DMS79 (cell line): ENCODE data around the gene OTOG.

Experiments
- DNase-seq: peaks from one replicate; lab custom pipeline; 2025; lab: John Stamatoyannopoulos, UW

OTOG gene

DNA sequence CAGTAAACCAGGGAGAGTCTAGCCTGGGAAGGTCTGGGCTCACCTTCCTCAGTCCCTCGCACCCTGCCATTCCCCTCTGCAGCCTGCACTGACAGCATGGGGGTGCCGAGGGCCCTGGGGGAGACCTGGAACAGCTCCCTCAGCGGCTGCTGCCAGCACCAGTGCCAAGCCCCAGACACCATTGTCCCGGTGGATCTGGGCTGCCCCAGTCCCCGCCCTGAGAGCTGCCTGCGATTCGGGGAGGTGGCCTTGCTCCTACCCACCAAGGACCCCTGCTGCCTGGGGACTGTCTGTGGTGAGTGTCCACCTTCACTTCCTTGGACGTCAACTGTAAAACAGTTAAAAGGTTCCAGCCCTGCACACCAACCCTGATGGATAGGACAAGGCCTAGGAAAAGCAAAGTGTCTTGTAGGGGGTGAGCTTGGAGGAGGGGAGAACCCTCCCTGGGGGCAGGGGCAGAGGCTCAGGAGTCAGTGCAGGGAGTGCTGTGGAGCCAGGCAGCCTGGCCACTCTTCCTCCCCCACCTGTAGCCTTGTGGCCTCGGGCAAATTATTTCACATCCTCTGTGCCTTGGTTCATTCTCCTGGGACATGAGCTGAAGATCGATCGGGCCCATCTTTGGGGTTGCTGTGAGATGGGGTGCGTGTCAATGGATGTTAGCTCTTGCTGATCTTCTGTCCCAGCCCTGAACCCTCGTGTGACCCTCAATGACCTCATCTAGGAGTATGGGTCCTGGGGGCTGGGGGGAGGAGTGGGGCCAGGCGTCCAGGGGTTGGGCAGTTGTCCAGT is 87.1 kb downstream of the OTOG start:
- DNase-seq: no peak

DNA sequence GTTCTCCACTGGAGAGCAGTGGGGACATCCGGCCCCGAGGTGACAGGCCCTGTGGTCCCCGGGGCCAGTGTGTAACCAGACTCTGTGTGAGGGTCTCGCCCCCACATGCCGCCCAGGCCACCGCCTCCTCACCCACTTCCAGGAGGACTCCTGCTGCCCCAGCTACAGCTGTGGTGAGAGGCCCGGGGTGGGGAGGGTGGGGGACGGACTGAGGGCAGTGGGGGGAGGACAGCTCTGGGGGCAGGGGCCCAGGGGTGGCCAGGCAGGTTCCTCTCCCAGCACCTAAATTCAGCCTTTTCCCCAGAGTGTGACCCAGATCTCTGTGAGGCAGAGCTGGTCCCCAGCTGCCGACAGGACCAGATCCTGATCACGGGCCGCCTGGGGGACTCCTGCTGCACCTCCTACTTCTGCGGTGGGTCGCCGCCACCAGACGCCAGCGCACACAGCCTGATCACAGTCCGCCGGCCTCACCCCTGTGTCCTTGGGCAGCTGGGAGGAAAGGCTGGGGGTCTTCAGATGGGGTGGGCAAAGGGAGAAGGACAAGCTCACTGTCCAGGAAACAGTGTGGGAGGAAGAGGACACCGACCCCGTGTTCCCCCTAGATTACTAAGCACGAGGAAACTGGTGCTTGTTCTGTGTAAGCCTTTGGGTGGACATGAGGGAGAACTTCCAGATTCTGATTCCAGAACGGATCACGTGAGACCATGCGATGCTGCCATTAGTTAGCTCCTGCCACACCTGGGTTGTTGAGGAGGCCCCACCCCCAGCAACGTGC is 87.9 kb downstream of the OTOG start:
- DNase-seq: no peak

DNA sequence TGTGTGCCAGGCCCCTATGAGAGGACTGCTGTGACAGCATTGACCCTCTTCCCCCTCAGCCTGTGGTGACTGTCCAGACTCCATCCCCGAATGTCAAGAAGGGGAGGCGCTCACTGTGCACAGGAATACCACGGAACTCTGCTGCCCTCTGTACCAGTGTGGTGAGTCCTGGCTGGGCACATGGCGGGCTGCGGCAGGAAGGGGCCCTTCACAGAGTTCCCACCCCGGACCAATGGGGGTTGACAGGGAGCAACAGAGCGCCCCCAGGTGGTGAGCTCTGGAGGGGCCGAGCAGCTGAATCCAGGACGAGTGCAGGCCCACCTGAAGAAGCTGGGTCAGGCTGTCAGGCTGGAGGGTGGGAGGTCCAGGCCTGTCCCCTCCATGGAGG is 88.5 kb downstream of the OTOG start:
- DNase-seq: no peak

DNA sequence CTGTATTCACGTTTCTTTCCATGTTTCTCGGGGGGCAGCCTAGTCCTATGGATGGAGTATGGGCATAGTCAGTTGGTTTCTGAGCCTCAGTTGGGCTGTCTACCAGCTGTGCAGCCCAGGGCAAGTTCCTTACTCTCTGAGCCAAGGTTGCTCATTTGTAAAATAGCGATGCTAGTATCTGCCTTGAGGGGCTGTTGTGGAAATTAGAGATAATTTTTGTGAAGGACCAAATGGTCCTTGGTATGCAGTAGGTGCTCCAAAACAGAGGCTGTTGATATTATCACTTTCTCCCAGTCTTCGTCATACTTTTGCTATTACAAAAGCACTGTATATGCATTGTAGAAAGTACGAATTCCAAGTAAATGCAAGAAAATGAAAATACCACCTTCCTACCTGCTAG is 89.7 kb downstream of the OTOG start:
- no peak for DNase-seq

DNA sequence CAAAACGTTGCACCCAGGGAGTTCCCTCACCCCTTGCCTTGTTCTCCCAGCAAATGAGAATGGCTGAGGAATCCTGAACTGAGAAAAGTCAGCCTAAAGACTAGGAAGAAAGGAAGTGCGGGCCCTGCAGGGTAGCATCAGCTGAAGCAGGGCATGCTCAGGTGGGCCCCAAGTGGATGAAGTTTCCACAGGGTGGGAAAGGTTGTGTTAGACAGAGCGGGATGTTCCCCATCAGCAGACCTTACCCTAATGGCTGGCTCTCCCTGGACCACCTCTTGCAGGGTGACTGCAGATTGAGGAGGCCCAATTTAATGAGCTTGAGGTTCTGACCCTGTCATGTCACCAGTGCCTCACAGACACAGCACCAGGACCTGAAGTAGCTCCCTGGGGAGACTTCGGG is 90.8 kb downstream of the OTOG start:
- no peak for DNase-seq

DNA sequence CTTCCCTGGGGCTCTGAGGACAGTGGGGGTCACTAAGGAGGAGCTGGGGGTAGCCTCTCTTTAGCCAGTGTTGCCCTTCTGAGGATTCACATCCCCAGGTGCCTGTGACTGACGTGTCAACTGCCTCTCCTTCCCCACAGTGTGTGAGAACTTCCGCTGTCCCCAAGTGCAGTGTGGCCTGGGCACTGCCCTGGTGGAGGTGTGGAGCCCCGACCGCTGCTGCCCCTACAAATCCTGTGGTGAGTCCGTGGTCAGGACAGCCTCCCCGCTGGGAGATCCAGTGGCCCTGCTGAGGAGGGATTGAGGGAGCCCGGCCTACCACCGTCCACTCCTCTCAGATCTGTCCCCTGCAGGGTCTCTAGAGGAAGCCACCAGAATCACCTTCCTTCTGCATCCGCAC is 91.3 kb downstream of the OTOG start:
- no peak for DNase-seq

DNA sequence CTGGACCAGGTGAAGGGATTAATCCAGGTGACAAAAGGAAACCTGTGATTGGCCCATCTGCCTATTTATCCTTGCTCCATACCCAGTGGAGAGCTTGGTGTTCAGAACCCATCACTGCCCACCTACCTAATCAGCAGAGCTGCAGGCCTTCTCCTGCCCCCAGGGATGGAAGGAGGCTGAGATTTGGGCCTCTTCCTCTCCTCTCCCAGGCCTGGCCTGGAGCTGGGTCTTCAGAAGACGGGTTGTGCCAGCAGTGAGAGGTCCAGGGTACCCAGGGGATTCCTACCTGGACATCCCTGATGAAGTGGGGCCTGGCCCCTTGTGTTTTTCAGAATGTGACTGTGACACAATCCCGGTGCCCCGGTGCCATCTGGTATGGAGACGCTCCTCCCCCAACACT is 92.0 kb downstream of the OTOG start:
- no peak for DNase-seq

DNA sequence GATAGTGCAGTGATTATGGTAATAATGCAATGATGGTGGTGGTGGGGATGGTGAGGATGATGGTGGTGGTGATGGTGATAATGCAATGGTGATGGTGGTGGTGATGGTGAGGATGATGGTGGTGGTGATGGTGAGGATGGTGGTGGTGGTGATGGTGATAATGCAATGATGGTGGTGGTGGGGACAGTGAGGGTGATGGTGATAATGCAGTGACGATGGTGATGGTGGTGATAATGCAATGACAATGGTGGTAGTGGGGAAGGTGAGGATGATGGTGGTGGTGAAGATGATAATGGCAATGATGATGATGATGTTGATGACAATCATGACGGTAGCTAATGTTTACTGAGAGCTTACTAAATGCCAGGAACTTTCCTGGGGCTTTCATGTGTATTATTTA is 92.7 kb downstream of the OTOG start:
- DNase-seq: no peak

DNA sequence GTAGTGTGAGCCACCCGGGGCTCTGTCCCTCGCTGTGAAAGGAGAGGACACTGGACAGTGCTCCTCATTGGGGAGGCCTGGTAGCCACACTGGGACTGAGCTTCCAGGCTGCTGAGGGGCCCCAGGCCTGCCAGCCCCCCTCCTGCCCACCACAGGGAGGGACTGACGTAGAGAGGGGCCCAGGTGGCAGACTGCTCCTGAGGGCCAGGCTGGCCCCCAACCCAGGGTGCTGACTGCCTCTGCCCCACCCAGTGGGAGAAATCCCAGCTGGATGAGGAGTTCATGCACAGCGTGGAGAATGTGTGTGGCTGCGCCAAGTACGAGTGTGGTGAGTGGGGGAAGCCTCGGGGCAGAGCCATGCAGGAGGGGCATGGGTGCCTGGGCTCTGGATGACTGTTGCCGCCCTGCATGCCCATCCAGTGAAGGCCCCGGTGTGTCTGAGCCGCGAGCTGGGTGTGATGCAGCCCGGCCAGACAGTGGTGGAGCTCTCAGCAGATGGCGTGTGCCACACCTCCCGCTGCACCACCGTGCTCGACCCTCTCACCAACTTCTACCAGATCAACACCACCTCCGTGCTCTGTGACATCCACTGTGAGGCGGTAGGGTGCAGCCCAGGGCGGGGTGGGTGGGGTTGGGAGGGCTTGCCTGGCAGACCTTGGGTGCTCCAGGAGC is 93.6 kb downstream of the OTOG start:
- DNase-seq: no peak

DNA sequence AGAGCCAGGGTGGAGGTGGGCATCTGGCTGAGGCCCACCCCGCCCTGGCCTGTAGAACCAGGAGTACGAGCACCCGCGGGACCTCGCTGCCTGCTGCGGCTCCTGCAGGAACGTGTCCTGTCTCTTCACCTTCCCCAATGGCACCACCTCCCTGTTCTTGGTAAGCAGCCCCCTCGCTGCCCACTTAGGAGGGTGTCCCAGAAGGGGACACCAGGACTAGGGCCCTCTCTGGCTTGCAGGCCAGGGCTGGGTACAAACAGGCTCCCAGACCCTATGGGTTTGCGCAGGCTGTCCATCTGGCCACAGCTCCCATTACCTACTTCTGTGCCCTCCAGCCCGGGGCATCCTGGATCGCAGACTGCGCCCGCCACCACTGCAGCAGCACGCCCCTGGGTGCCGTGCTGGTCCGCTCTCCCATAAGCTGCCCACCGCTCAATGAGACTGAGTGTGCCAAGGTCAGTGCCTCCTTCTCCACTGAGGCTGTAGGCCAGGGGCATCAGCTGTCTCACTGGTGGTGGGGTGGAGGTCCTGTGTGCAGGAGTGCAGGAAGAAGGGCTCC is 94.8 kb downstream of the OTOG start:
- no peak for DNase-seq

DNA sequence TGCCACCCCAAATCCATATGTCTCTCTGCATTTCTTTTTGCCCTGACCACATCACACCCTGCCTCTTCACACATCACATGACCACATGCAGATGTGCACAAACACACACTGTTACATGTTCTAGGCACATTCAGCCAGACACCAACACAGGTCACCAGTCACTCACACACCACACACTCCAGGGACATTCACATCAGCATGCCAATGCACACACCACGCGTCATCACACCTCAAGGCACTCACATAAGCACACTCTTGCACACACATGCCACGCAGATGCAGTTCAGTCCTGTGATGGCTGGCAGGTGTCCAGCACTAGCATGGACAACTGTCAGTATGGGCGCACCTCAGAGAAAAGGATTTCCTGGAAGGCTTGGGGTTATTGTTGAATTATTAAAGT is 95.3 kb downstream of the OTOG start:
- DNase-seq: no peak

DNA sequence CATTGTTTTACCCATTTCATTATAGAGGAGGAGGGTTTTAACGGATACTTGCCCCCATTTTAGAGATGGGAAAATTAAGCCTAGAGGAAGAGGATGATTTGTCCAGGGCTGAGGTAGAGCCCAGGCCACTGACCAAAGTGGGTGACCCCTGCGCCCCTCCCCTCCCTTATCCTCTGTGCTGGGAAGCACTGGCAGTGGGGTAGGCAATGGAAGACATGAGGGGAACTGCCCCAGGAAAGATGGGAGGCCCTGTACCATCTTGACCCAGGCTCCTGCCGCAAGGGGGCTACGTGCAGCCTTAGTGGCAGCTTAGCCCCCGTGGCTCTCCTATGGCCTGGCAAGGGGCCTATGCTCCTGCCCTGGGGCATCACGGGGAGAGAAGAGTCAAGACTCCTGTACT is 95.9 kb downstream of the OTOG start:
- no peak for DNase-seq

DNA sequence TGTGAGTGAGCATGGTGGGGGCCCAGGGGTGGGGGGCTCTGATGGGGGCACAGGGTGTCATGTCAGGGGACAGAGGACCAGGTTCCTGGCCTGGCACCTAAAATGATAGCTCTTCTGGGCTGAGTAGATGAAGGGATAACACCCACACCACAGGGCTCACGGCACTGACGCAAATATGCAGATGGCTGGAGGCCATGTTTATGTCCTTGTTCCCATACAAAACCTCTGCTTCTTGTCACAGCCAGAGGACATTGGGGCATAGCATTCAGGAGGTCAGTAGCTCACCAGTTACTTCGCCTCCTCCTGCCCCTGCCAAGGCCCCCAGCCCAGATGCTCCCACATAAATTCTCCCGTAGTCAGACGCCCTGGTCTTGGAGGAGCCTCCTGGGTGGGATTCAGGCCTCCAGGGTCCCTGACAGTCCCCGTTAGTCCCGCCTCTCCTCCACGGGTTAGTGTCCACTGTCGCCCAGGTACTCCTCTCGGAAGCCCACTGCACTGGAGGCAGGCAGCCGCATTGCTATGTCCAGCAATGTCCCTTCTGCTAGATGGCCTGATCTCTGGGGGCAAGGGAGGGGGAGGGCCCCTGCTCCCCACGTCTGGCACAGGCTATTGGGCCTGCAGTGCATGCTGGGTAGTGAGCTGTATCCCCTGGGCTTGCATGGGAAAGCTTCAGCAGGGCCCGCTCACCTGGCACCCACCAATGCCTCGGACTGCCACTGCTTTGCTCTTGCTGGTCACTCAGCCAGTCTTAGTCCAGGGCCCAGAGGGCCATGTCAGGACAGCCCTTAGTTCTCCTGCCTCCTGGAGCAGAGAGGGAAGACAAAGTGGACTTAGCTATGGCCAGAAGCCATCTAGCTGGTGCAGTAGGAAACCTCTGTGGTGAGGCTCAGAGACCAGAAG is 96.7 kb downstream of the OTOG start:
- DNase-seq: no peak

DNA sequence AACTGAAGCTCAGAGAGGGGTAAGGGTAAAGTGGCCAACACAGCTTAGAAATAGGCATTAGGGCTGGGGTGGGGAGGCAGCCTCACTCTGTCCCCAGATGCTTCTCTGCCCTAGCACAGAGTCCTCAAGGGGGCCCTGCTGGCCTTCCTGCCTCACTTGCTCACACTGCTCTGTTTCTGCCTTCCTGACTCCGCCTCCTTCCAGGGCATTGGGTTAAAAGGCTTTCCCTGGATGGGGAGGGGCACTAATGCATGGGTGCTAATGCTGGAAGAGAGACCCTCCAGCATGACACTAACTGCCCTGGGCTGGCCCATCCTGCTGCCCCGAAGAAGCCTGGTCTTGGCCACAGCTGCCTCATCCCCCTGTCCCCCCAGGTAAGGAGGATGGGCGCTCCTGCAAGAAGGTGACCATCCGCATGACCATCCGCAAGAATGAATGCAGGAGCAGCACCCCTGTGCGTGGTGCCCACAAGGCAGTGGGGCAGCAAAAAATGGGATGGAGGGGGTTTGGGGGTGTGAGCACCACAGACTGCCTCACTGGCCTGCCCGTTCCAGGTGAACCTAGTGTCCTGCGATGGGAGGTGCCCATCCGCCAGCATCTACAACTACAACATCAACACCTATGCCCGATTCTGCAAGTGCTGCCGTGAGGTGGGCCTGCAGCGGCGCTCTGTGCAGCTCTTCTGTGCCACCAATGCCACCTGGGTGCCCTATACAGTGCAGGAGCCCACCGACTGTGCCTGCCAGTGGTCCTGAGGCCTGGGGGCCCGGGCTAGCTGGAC is 98.3 kb downstream of the OTOG start:
- DNase-seq: no peak

DNA sequence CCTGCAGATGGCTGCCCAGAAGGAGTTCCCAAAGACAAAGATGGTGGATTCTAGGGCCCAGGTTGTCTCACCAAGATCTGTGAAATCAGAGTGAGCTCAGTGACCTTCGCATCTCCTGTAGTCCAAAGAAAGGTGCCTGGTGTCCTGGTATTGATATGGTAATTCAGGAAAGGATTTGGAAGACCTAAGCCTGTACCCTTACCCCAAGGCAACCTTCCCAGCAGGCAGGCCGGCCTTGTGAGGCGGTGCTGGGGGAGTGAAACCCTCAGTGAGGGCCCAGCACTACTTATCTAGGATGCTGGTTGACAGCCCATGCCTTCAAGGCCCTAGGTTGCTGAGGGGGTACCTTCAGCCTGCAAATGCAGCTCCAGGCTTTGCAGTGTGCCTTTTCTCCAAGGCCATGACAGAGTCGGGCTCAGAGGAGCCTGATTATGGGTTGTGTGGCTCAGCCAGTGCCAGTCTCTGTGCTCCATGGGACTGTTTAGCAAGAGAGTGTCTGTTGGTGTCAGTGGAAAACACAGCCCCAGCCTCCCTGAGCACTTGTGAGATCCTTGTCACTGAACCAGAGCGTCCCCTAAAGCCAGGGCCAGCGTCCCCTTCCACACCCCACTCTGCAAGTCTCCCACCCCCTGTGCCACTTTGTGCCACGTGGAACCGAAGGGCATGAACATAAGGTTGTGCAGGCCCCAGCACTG is 99.5 kb downstream of the OTOG start:
- DNase-seq: no peak

DNA sequence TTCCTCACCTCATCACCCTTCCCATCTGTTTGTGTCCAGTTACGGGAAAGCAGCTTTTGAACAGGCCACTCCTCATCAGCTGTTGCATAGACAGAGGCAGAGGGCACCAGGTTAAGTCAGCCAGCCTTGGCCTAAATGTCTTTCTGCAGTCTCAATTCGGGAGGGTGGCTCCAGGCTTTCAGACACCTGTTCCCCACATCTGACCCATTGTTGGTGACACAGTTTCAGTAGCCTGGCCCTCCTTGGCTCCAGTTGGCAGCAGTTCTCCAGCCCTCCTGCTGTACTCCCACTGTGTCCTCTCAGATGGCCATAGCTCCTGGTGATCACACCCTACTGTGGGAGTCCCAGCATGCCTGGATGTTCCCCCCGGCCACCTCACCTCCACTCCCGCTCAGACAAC is 101.5 kb downstream of the OTOG start:
- no peak for DNase-seq

DNA sequence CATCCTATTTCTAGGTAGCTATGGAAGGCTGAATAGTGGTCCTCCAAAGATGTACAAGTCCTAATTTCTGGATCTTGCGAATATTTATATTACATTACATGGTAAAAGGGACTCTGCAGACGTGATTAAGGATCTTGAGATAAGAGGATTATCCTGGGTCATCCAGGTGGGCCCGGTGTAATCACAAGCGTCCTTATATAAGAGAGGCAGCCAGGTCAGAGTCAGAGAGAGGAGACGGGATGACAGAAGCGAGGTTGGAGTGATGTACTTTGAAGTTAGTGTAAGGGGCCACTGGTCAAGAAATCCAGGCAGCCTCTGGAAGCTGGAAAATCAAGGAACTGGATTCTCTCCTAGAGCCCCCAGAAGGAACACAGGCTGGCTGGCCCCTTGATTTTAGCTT is 102.2 kb downstream of the OTOG start:
- DNase-seq: no peak

DNA sequence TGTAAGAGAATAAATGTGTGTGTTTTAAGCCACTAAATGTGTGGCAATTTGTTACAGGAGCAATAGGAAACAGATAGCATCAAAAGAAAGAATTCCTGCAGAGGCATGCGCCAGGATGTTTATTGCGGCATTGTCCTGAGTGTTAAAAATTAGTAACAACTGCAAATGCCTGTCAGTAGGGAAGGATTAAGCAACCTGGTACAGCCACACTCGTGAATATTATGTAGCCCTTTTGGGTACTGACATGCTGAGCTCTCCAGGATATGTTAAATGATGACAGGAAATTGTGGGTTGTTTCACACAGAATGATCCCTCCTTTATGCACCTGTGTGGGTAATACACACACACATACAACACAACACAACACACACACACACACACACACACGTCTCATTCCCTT is 102.6 kb downstream of the OTOG start:
- no peak for DNase-seq

DNA sequence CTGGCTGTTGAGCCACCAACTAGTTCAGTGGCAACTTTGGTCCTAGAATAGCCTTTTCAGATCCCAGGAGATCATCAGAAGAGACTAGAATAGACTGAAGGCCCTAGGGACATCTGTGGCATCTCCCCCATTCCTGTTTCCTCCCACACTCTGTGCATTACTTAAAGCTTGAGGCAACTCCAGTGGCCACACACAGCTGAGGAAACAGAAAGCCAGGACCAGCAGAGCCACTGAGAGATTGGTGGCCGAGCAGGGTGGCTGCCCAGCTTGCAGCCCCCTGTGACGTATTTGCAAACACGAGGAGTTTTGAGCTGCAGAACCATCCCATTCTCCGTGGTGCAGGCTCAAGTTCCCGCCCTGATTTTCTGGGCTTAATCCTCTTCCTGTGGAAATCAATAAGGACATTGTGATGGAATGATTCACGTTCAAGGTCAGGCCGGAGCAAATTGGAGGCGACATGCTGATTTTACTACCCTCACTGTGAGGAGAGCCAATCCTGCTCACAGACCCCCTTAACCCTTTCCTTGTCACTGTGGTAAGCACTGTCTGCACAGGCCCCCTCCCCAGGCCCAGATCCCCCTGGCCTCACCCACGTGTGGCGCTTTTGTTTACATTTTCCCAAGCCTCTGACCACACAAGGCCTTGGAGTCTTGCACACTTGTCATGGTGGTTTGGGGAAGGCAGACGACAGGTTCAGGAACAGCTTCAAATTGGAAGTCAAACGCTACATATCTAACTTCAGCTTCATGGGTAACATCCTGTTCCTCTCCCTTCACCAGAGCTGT is 103.3 kb downstream of the OTOG start:
- no peak for DNase-seq

DNA sequence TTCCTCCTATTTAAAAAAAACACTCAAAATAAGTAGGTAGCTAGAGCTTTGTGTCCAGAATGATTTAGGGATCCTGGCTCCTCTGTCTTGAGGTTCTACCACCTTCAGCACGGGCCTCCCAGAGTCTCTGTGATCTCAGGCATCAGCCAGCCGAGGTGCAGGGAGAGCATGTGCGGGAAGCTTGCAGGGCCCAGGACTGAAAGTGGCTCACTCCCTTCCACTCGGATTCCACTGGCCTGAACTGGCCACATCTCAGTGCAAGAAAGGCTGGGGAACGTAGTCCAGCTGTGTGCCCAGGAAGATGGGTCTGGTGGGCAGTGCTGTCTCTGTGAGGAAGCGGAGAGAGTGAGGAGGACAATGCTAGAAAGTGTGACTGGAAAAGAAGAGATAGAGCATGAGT is 104.0 kb downstream of the OTOG start:
- DNase-seq: no peak
